ENCODE results near the gene IGF1.
"Not testable (repeated sequence)": the region's sequence is repeated elsewhere in the genome, so short reads cannot be mapped to it uniquely, and the experiment has no call there.

IGF1 gene

GRCh38 chr12:102462795-102463465 is 17.4 kb downstream of the IGF1 start:
- no peak for DNase-seq (ENCODE audit: low read depth in 2 of 2, low spot score in 1 of 2)

GRCh38 chr12:102462386-102462785 is 18.0 kb downstream of the IGF1 start:
- no peak for DNase-seq (ENCODE audit: low read depth in 2 of 2, low spot score in 1 of 2)

DNA sequence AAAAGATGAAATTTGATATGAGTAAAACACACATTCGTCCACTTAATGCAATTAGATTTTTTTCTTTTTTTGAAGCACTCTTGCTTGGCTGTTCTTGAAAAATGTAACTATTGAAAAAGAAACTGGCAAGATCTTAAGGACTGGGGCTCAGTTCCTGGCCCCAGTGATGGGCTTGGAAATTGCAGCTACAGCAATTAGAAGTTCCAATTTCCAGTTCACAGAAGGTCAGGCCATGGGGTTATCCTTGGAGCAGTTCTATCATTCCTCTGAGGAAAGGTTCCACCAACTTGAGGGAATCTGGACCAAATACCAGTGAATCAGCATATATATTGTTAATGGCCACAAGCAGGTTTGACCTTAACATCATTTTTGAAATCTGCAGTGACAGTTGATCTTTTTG is 18.9 kb downstream of the IGF1 start:
- no peak for DNase-seq (ENCODE audit: low read depth in 2 of 2, low spot score in 1 of 2)

DNA sequence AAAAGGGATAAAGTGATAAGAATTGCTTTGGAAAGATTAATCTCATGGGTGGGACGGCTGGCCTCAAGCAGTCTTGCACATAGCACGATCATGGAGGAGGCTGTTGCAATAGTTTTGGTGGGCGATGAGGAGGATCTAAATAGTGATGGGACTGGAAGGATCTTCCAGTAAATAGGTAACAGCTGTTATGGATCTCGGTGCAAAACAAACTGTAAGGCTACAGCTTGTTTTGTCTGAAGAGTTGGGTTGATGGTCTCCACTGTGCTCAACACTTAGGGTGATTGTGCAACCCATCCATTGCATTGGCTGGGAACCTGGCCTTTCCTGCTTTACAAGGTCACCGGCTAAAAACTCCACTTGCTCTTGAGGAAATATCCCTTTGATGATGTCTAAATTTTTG is 21.0 kb downstream of the IGF1 start:
- DNase-seq (ENCODE audit: low read depth in 2 of 2, low spot score in 1 of 2): no peak

DNA sequence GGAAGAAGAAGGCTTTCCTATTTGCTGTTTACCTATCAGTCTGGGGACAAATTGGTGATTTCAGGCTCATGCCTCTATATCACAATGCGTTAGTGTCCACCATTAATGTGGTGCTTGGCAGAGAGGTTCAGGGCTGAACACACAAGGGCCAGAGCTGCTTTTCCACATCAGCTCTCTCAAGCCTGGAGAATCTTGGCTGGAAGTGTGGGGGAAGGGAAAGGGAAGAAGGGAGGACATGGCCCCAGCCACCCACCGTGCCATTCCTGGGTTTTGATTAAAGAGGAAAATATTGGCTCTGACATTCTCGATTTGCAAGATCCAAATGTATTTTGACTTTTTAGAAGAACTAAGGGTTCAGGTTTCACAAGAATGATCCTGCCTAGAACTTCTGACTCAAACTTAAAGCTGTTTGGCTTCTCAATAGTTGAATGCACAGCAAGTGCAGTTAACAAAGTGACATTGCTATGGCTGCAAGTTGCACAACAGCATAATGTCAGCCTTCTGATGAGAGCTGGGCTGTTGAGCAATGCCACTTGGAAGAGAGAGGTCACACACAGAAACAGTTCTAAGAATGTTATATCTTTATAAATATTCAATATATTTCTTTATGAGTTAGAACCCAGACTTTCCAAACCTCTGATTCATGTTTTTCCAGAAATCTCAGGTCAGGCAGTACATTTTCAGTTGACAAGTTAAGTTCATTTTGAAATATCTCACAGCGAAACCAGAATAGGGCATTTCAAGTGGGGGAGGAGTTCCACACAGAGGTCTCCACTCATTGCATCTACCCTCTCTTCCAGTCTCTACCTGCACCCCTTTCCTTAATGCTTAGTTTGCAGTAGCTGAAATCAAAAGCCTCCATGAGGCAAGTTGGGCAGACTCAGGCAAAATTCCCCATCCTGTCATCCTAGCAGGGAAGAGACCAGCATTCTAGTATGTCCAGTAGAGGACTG is 25.3 kb downstream of the IGF1 start:
- no peak for DNase-seq (ENCODE audit: low read depth in 2 of 2, low spot score in 1 of 2)

- DNase-seq (ENCODE audit: low read depth in 2 of 2, low spot score in 1 of 2): no peak
Observed at GRCh38 chr12:102454330-102454729, 26.0 kb downstream of the IGF1 start.

GRCh38 chr12:102452605-102453004 is 27.8 kb downstream of the IGF1 start:
- no peak for DNase-seq (ENCODE audit: low read depth in 2 of 2, low spot score in 1 of 2)

DNA sequence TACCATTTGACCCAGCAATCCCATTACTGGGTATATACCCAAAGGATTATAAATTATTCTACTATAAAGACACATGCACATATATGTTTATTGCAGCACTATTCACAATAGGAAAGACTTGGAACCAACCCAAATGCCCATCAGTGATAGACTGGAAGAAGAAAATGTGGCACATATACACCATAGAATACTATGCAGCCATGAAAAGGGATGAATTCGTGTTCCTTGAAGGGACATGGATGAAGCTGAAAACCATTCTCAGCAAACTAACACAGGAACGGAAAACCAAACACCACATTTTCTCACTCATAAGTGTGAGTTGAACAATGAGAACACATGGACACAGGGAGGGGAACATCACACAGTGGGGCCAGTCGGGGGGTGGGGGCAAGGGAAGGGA is 31.3 kb downstream of the IGF1 start:
- DNase-seq (ENCODE audit: low read depth in 2 of 2, low spot score in 1 of 2): not testable (repeated sequence)

DNA sequence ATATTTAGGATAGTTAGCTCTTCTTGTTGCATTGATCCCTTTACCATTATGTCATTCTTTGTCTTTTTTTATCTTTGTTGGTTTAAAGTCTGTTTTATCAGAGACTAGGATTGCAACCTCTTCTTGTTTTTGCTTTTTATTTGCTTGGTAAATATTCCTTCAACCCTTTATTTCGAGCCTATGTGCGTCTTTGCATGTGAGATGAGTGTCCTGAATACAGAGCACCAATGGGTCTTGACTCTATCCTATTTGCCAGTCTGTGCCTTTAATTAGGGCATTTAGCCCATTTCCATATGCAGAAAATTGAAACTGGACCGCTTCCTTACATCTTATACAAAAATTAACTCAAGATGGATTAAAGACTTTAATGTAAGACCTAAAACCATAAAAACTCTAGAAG is 32.9 kb downstream of the IGF1 start:
- not testable (repeated sequence) for DNase-seq (ENCODE audit: low read depth in 2 of 2, low spot score in 1 of 2)

DNA sequence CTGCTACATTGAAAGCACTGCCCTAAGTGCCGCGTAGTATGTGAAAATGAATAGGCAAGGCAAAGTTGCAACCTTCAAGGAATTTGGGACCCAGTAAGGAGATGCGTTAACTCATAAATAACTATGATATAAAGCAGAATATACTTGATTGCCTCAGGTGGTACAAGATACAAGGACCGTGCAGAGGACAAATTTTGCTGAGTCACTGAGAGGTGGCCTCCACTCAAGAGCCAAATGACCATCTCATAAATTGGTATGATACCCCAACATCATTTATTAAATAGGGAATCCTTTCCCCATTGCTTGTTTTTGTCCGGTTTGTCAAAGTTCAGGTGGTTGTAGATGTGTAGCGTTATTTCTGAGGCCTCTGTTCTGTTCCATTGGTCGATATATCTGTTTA is 35.7 kb downstream of the IGF1 start:
- no peak for DNase-seq (ENCODE audit: low read depth in 2 of 2, low spot score in 1 of 2)

- DNase-seq (ENCODE audit: low read depth in 2 of 2, low spot score in 1 of 2): no peak
Observed at GRCh38 chr12:102444093-102444492, 36.3 kb downstream of the IGF1 start.

DNA sequence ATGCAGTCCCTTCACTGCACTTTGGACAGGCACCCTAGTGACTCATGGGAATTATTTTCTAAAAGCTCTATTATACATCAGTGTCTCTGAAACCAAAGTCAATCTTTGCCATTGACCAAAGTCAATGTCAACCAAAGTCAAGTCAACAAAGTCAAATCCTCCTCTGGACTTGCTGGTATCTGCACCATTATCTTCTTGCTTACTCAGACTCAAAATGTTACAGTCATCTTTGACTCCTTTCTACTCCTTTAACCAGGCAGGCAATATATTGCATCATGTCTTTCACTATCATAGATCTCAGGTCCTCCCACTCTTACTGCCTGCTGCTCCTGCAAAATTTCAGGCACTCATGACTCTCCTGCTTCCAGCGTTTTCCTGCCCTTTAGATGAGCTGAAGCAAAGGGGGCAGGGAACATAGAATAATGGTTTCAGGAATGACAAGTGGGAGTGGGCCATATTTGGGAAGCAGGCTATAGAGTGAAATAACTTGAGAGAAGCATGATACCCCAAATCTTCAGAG is 39.2 kb downstream of the IGF1 start:
- no peak for DNase-seq (ENCODE audit: low read depth in 2 of 2, low spot score in 1 of 2)

DNA sequence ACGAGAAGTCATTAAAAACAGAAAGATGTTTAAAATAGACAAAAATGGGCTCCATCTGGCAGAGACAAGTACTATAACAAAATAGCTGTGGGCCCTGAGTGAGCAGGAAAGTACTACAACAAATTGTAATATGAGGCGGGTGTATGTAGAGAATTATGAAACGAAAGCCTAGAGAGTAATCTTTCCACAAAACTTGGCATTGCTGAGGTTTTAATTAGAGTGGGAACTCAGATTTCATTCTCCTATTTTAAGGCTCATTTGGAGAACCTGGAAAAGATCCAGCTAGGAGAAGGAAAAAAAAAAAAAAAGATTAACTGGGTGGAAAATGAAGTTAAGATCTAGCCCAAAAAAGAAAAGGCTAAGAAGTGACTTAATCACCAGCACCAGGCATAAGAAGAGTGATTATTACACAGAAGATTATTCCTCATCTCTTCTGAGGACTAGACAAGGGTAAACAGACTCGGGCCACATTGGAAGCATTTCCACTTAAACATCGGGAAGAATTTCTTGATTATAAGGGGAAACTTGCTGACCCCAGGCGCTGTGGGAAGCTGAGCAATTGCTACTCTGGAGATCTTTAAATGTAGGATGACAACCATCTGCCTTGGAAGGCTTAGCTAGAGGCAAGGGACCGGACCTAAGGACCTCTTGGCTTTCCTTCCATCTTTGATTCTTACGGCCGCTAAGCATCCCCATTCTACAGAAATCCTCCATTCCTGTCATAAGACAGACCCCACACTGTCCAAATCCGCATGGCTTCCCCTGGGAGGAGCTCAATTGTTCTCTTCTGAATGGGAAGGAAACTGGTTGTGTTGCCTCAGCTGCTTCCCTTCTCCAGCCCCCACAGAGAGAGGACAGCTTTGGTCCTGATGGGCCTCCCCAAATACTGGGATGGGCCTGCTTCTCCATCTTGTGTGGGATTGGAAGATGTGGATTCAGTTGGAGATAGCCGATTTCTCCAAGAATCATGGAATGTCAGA is 40.6 kb downstream of the IGF1 start:
- no peak for DNase-seq (ENCODE audit: low read depth in 2 of 2, low spot score in 1 of 2)

GRCh38 chr12:102438827-102439210 is 41.5 kb downstream of the IGF1 start:
- no peak for DNase-seq (ENCODE audit: low read depth in 2 of 2, low spot score in 1 of 2)

GRCh38 chr12:102438047-102438826 is 42.1 kb downstream of the IGF1 start:
- DNase-seq (ENCODE audit: low read depth in 2 of 2, low spot score in 1 of 2): no peak

- no peak for DNase-seq (ENCODE audit: low read depth in 2 of 2, low spot score in 1 of 2)
Observed at GRCh38 chr12:102437511-102437910, 42.9 kb downstream of the IGF1 start.

DNA sequence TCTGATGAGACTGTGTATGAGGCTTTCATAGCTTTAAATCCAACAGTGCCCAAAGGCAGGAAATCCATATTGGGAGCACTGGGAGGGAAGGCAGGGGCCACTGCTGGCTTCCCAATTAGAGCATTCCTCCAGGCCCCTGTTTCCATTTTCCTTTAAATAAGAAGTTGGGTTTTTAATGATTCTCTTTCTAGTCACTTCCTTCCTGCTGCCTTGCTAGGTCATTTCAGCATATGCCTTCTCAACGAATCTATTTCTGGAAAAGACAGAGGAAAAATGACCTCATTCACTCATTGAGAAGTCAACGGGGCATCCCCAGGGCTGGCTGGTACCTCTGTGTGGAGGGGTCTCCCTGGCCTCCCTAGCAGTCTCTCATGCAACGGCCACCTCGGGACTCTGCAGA is 43.5 kb downstream of the IGF1 start:
- no peak for DNase-seq (ENCODE audit: low read depth in 2 of 2, low spot score in 1 of 2)

- no peak for DNase-seq (ENCODE audit: low read depth in 2 of 2, low spot score in 1 of 2)
Observed at GRCh38 chr12:102435827-102436436, 44.4 kb downstream of the IGF1 start.

- DNase-seq (ENCODE audit: low read depth in 2 of 2, low spot score in 1 of 2): no peak
Observed at GRCh38 chr12:102433304-102433703, 47.1 kb downstream of the IGF1 start.

- no peak for DNase-seq (ENCODE audit: low read depth in 2 of 2, low spot score in 1 of 2)
Observed at GRCh38 chr12:102430661-102431060, 49.7 kb downstream of the IGF1 start.

Measured in stimulated activated CD8-positive, alpha-beta memory T cell treated with anti-CD3 and anti-CD28 coated beads, Interleukin-4, amount 100 ng/mL, for 4 hours (primary cell).